Measurements from ENCODE around the gene HMG20A. TPM values are rescaled to one million over a fixed set of nuclear protein-coding genes. Genes with fewer than 3 reads are reported as not detected.

The HMG20A gene
- total RNA-seq, 1 donor = 30.8 TPM

DNA sequence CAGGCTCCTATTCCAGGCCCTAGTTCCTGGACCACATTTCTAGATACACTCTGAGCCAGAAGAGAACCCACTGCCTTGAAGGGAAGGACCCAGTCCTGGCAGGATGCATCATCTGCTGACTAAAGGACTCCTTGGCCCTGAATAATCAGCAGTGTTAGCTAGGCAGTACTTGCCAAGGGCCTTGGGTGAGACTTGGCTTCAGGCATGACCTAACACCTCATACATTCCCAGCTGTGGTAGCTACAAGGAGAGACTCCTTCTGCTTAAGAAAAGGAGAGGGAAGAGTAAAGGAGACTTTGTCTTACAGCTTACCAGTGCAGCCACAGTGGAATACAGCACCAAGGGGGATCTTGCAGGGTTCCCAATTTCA is 27.2 kb upstream of the HMG20A start:
- DNase-seq (ENCODE audit: insufficient read length, low spot score, missing footprints) = peak; percentile 9
- TF ChIP-seq, protein P1, sequence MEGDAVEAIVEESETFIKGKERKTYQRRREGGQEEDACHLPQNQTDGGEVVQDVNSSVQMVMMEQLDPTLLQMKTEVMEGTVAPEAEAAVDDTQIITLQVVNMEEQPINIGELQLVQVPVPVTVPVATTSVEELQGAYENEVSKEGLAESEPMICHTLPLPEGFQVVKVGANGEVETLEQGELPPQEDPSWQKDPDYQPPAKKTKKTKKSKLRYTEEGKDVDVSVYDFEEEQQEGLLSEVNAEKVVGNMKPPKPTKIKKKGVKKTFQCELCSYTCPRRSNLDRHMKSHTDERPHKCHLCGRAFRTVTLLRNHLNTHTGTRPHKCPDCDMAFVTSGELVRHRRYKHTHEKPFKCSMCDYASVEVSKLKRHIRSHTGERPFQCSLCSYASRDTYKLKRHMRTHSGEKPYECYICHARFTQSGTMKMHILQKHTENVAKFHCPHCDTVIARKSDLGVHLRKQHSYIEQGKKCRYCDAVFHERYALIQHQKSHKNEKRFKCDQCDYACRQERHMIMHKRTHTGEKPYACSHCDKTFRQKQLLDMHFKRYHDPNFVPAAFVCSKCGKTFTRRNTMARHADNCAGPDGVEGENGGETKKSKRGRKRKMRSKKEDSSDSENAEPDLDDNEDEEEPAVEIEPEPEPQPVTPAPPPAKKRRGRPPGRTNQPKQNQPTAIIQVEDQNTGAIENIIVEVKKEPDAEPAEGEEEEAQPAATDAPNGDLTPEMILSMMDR (IDR thresholded peaks at IDR 0.05; ENCODE audit: extremely low read depth, low read depth, low read length) = no peak
- Histone ChIP-seq H3K4me2 (ENCODE audit: insufficient read depth, low read length) (no peak overlapping the region), H3K36me3 (ENCODE audit: insufficient read depth, low read length) (peaks cover 3% of the 10 kb centered on the region), H4K20me1 (ENCODE audit: insufficient read depth, low read length) (peaks cover 83% of the 10 kb centered on the region), H3K4me3 (ENCODE audit: insufficient read depth, low read length) (no peak overlapping the region), H3K9me3 (ENCODE audit: low read depth, low read length) (no peaks in the 10 kb centered on the region), H3K4me1 (ENCODE audit: insufficient read depth, low read length) (peaks cover 10% of the 10 kb centered on the region), H3K27ac (ENCODE audit: low read depth, low read length) (no peak overlapping the region), H3K79me2 (ENCODE audit: insufficient read depth, low read length) (peaks cover 98% of the 10 kb centered on the region), H3K27me3 (ENCODE audit: insufficient read depth, low read length) (no peaks in the 10 kb centered on the region), H2AFZ (ENCODE audit: low read length) (no peak overlapping the region)

- no peak overlapping the region for H3K4me3 ChIP-seq (ENCODE audit: insufficient read depth, low read length)
- no peak overlapping the region for H3K4me2 ChIP-seq (ENCODE audit: insufficient read depth, low read length)
- H3K4me1 ChIP-seq (ENCODE audit: insufficient read depth, low read length) = peaks cover 10% of the 10 kb centered on the region
- H2AFZ ChIP-seq (ENCODE audit: low read length) = no peak overlapping the region
- H3K27ac ChIP-seq (ENCODE audit: low read depth, low read length) = no peak overlapping the region
- H3K27me3 ChIP-seq (ENCODE audit: insufficient read depth, low read length) = no peaks in the 10 kb centered on the region
- H3K36me3 ChIP-seq (ENCODE audit: insufficient read depth, low read length) = peaks cover 3% of the 10 kb centered on the region
- peaks cover 83% of the 10 kb centered on the region for H4K20me1 ChIP-seq (ENCODE audit: insufficient read depth, low read length)
- TF ChIP-seq, protein P1 (IDR thresholded peaks at IDR 0.05; ENCODE audit: extremely low read depth, low read depth, low read length) = no peak
- H3K79me2 ChIP-seq (ENCODE audit: insufficient read depth, low read length) = peaks cover 98% of the 10 kb centered on the region
- DNase-seq (ENCODE audit: insufficient read length, low spot score, missing footprints) = no peak
- H3K9me3 ChIP-seq (ENCODE audit: low read depth, low read length) = peaks cover 4% of the 10 kb centered on the region
Measured at GRCh38 chr15:77395013-77395774, 25.5 kb upstream of the HMG20A start.

DNA sequence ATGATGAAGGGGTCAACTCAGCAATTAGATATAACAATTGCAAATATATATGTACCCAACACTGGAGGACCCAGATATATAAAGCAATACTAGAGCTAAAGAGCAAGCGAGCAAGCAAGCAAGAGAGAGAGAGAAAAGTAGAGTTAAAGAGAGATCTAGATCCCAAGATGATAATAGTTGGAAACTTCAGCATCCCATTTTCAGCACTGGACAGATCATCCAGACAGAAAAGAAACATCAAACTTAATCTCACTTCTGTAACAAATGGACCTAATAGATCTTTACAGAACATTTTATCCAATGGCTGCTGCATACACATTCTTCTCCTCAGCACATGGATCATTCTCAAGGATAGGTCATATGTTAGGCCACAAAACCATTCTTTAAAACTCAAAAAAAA is 24.0 kb upstream of the HMG20A start:
- Histone ChIP-seq H4K20me1 (ENCODE audit: insufficient read depth, low read length) (peaks cover 77% of the 10 kb centered on the region), H3K36me3 (ENCODE audit: insufficient read depth, low read length) (peaks cover 3% of the 10 kb centered on the region), H3K4me2 (ENCODE audit: insufficient read depth, low read length) (no peak overlapping the region), H3K27me3 (ENCODE audit: insufficient read depth, low read length) (no peaks in the 10 kb centered on the region), H2AFZ (ENCODE audit: low read length) (no peak overlapping the region), H3K4me3 (ENCODE audit: insufficient read depth, low read length) (no peak overlapping the region), H3K9me3 (ENCODE audit: low read depth, low read length) (peaks cover 4% of the 10 kb centered on the region), H3K4me1 (ENCODE audit: insufficient read depth, low read length) (peaks cover 10% of the 10 kb centered on the region), H3K27ac (ENCODE audit: low read depth, low read length) (no peak overlapping the region), H3K79me2 (ENCODE audit: insufficient read depth, low read length) (peaks cover 98% of the 10 kb centered on the region)
- TF ChIP-seq, protein P1 (IDR thresholded peaks at IDR 0.05; ENCODE audit: extremely low read depth, low read depth, low read length) = no peak
- DNase-seq (ENCODE audit: insufficient read length, low spot score, missing footprints) = no peak

GRCh38 chr15:77398927-77399326 is 21.8 kb upstream of the HMG20A start:
- no peak overlapping the region for H3K27ac ChIP-seq (ENCODE audit: low read depth, low read length)
- TF ChIP-seq, protein P1 (IDR thresholded peaks at IDR 0.05; ENCODE audit: extremely low read depth, low read depth, low read length) = no peak
- H3K27me3 ChIP-seq (ENCODE audit: insufficient read depth, low read length) = no peaks in the 10 kb centered on the region
- peaks cover 74% of the 10 kb centered on the region for H4K20me1 ChIP-seq (ENCODE audit: insufficient read depth, low read length)
- H3K9me3 ChIP-seq (ENCODE audit: low read depth, low read length) = peaks cover 4% of the 10 kb centered on the region
- H2AFZ ChIP-seq (ENCODE audit: low read length) = no peak overlapping the region
- DNase-seq (ENCODE audit: insufficient read length, low spot score, missing footprints) = no peak
- no peak overlapping the region for H3K4me2 ChIP-seq (ENCODE audit: insufficient read depth, low read length)
- peaks cover 96% of the 10 kb centered on the region for H3K79me2 ChIP-seq (ENCODE audit: insufficient read depth, low read length)
- H3K4me3 ChIP-seq (ENCODE audit: insufficient read depth, low read length) = no peak overlapping the region
- peaks cover 3% of the 10 kb centered on the region for H3K36me3 ChIP-seq (ENCODE audit: insufficient read depth, low read length)
- peaks cover 18% of the 10 kb centered on the region for H3K4me1 ChIP-seq (ENCODE audit: insufficient read depth, low read length)
